ENCODE results near the gene TGFB2. TPM values are rescaled to one million over a fixed set of nuclear protein-coding genes. Genes with fewer than 3 reads are reported as not detected.

TGFB2 gene
- total RNA-seq, 1 experiment from 2014 or later = 2.5 TPM

DNA sequence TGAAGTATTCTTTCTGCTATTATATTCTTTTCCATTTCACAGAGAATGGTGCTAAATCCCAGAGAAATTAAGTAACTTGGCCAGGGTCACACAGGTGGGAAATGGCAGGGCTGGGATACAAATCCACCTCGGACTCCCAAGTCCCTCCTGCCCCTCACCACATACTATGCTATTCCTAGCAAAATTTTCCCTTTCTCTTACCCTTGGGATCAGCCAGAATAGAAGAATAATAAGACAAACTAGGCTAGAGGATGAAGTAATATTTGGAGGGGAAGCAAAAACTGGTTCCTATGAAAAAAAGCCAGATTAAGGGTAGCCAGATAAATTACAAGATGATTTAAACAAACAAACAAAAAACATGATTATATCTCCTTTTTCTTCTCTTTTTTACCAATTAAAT, 62.5 kb downstream of the TGFB2 start:
- Mint-ChIP-seq H3K27ac (no peak overlapping the region), H3K27me3 (ENCODE audit: low read depth) (no peaks in the 10 kb centered on the region), H3K4me1 (peaks cover 23% of the 10 kb centered on the region), H3K9me3 (no peaks in the 10 kb centered on the region), H3K36me3 (no peaks in the 10 kb centered on the region), H3K4me3 (no peak overlapping the region)
- ATAC-seq (no peak), DNase-seq (ENCODE audit: low spot score) (no peak)
- TF ChIP-seq, protein P1, sequence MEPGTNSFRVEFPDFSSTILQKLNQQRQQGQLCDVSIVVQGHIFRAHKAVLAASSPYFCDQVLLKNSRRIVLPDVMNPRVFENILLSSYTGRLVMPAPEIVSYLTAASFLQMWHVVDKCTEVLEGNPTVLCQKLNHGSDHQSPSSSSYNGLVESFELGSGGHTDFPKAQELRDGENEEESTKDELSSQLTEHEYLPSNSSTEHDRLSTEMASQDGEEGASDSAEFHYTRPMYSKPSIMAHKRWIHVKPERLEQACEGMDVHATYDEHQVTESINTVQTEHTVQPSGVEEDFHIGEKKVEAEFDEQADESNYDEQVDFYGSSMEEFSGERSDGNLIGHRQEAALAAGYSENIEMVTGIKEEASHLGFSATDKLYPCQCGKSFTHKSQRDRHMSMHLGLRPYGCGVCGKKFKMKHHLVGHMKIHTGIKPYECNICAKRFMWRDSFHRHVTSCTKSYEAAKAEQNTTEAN (CRISPR knock-in tag; IDR thresholded peaks at IDR 0.05) = no peak
- TF ChIP-seq, protein P2, sequence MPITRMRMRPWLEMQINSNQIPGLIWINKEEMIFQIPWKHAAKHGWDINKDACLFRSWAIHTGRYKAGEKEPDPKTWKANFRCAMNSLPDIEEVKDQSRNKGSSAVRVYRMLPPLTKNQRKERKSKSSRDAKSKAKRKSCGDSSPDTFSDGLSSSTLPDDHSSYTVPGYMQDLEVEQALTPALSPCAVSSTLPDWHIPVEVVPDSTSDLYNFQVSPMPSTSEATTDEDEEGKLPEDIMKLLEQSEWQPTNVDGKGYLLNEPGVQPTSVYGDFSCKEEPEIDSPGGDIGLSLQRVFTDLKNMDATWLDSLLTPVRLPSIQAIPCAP (CRISPR knock-in tag; IDR thresholded peaks at IDR 0.05) = no peak
- no peak for TF ChIP-seq GRHL2 (CRISPR knock-in tag; IDR thresholded peaks at IDR 0.05; ENCODE audit: insufficient replicate concordance, severe bottlenecking)
- TF ChIP-seq, protein P3, sequence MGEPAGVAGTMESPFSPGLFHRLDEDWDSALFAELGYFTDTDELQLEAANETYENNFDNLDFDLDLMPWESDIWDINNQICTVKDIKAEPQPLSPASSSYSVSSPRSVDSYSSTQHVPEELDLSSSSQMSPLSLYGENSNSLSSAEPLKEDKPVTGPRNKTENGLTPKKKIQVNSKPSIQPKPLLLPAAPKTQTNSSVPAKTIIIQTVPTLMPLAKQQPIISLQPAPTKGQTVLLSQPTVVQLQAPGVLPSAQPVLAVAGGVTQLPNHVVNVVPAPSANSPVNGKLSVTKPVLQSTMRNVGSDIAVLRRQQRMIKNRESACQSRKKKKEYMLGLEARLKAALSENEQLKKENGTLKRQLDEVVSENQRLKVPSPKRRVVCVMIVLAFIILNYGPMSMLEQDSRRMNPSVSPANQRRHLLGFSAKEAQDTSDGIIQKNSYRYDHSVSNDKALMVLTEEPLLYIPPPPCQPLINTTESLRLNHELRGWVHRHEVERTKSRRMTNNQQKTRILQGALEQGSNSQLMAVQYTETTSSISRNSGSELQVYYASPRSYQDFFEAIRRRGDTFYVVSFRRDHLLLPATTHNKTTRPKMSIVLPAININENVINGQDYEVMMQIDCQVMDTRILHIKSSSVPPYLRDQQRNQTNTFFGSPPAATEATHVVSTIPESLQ (CRISPR knock-in tag; IDR thresholded peaks at IDR 0.05) = no peak
- TF ChIP-seq, protein P4, sequence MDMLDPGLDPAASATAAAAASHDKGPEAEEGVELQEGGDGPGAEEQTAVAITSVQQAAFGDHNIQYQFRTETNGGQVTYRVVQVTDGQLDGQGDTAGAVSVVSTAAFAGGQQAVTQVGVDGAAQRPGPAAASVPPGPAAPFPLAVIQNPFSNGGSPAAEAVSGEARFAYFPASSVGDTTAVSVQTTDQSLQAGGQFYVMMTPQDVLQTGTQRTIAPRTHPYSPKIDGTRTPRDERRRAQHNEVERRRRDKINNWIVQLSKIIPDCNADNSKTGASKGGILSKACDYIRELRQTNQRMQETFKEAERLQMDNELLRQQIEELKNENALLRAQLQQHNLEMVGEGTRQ (CRISPR knock-in tag; IDR thresholded peaks at IDR 0.05) = no peak
- TF ChIP-seq, protein P5, sequence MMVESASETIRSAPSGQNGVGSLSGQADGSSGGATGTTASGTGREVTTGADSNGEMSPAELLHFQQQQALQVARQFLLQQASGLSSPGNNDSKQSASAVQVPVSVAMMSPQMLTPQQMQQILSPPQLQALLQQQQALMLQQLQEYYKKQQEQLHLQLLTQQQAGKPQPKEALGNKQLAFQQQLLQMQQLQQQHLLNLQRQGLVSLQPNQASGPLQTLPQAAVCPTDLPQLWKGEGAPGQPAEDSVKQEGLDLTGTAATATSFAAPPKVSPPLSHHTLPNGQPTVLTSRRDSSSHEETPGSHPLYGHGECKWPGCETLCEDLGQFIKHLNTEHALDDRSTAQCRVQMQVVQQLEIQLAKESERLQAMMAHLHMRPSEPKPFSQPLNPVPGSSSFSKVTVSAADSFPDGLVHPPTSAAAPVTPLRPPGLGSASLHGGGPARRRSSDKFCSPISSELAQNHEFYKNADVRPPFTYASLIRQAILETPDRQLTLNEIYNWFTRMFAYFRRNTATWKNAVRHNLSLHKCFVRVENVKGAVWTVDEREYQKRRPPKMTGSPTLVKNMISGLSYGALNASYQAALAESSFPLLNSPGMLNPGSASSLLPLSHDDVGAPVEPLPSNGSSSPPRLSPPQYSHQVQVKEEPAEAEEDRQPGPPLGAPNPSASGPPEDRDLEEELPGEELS (CRISPR knock-in tag; IDR thresholded peaks at IDR 0.05) = no peak
- TF ChIP-seq NR2C2 (CRISPR knock-in tag; IDR thresholded peaks at IDR 0.05) = no peak
- TF ChIP-seq TCF7 (CRISPR knock-in tag; IDR thresholded peaks at IDR 0.05; ENCODE audit: low read depth) = no peak
- TF ChIP-seq NFATC4 (CRISPR knock-in tag; IDR thresholded peaks at IDR 0.05) = no peak
- TF ChIP-seq FOXJ3 (CRISPR knock-in tag; IDR thresholded peaks at IDR 0.05; ENCODE audit: borderline replicate concordance) = no peak
- TF ChIP-seq PRRX2 (CRISPR knock-in tag; IDR thresholded peaks at IDR 0.05) = no peak
- TF ChIP-seq CREB1 (CRISPR knock-in tag; IDR thresholded peaks at IDR 0.05) = no peak
- TF ChIP-seq, protein P6, sequence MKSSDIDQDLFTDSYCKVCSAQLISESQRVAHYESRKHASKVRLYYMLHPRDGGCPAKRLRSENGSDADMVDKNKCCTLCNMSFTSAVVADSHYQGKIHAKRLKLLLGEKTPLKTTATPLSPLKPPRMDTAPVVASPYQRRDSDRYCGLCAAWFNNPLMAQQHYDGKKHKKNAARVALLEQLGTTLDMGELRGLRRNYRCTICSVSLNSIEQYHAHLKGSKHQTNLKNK (CRISPR knock-in tag; IDR thresholded peaks at IDR 0.05) = no peak
- TF ChIP-seq ELF4 (CRISPR knock-in tag; IDR thresholded peaks at IDR 0.05; ENCODE audit: low read depth) = no peak
- no peak for TF ChIP-seq ZNF232 (CRISPR knock-in tag; IDR thresholded peaks at IDR 0.05)
- no peak for TF ChIP-seq JAZF1 (CRISPR knock-in tag; IDR thresholded peaks at IDR 0.05)
- no peak for TF ChIP-seq SOX15 (CRISPR knock-in tag; IDR thresholded peaks at IDR 0.05)
- TF ChIP-seq, protein P7, sequence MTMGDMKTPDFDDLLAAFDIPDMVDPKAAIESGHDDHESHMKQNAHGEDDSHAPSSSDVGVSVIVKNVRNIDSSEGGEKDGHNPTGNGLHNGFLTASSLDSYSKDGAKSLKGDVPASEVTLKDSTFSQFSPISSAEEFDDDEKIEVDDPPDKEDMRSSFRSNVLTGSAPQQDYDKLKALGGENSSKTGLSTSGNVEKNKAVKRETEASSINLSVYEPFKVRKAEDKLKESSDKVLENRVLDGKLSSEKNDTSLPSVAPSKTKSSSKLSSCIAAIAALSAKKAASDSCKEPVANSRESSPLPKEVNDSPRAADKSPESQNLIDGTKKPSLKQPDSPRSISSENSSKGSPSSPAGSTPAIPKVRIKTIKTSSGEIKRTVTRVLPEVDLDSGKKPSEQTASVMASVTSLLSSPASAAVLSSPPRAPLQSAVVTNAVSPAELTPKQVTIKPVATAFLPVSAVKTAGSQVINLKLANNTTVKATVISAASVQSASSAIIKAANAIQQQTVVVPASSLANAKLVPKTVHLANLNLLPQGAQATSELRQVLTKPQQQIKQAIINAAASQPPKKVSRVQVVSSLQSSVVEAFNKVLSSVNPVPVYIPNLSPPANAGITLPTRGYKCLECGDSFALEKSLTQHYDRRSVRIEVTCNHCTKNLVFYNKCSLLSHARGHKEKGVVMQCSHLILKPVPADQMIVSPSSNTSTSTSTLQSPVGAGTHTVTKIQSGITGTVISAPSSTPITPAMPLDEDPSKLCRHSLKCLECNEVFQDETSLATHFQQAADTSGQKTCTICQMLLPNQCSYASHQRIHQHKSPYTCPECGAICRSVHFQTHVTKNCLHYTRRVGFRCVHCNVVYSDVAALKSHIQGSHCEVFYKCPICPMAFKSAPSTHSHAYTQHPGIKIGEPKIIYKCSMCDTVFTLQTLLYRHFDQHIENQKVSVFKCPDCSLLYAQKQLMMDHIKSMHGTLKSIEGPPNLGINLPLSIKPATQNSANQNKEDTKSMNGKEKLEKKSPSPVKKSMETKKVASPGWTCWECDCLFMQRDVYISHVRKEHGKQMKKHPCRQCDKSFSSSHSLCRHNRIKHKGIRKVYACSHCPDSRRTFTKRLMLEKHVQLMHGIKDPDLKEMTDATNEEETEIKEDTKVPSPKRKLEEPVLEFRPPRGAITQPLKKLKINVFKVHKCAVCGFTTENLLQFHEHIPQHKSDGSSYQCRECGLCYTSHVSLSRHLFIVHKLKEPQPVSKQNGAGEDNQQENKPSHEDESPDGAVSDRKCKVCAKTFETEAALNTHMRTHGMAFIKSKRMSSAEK (CRISPR knock-in tag; IDR thresholded peaks at IDR 0.05; ENCODE audit: borderline replicate concordance) = no peak
- no peak for TF ChIP-seq EMX1 (CRISPR knock-in tag; IDR thresholded peaks at IDR 0.05)
- TF ChIP-seq, protein P8, sequence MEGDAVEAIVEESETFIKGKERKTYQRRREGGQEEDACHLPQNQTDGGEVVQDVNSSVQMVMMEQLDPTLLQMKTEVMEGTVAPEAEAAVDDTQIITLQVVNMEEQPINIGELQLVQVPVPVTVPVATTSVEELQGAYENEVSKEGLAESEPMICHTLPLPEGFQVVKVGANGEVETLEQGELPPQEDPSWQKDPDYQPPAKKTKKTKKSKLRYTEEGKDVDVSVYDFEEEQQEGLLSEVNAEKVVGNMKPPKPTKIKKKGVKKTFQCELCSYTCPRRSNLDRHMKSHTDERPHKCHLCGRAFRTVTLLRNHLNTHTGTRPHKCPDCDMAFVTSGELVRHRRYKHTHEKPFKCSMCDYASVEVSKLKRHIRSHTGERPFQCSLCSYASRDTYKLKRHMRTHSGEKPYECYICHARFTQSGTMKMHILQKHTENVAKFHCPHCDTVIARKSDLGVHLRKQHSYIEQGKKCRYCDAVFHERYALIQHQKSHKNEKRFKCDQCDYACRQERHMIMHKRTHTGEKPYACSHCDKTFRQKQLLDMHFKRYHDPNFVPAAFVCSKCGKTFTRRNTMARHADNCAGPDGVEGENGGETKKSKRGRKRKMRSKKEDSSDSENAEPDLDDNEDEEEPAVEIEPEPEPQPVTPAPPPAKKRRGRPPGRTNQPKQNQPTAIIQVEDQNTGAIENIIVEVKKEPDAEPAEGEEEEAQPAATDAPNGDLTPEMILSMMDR (IDR thresholded peaks at IDR 0.05) = no peak
- POLR2A ChIA-PET = no interaction called here
- CTCF ChIA-PET = no interaction called here

Measured in WTC11 (cell line).